Mucosa of descending colon (tissue), 3 donors: ENCODE results near the gene HOXD9. TPM values are rescaled to one million over a fixed set of nuclear protein-coding genes. Genes with fewer than 3 reads are reported as not detected.

Experiments used
- ATAC-seq: fragments of 200-7000 bp; cut with Tn5 transposase; one replicate; pipeline ENCODE4 v1.9.1; 2020; ENCODE audit warnings: mild to moderate bottlenecking, moderate library complexity
- DNase-seq, 3 donors: peaks; one replicate each; pipeline ENCODE4 v3.0.0-alpha.2; 2020
- H3K36me3 ChIP-seq: fragments of 200-600 bp; one replicate; pipeline ENCODE4 v1.8.0; 2021; ENCODE audit warnings: low read depth, mild to moderate bottlenecking
- H3K4me1 ChIP-seq: fragments of 200-600 bp; one replicate; pipeline ENCODE4 v1.8.0; 2021; ENCODE audit warnings: low read depth, mild to moderate bottlenecking
- H3K4me3 ChIP-seq: fragments of 200-600 bp; one replicate; pipeline ENCODE4 v1.8.0; 2021; ENCODE audit warnings: mild to moderate bottlenecking
- H3K9me3 ChIP-seq: fragments of 200-600 bp; one replicate; pipeline ENCODE4 v1.8.0; 2021; ENCODE audit warnings: mild to moderate bottlenecking
- CTCF ChIP-seq: fragments of 200-600 bp; IDR thresholded peaks from one replicate; pipeline ENCODE4 v1.8.0; 2022; ENCODE audit warnings: antibody characterized with exemption, mild to moderate bottlenecking
- intact Hi-C, 2 donors: fragments of 100-400 bp; cut with DNase I in 1 of 2; cut with micrococcal nuclease in 1 of 2; formaldehyde crosslinking; loops; one replicate each; pipeline versions ENCODE4 v1.11.0 to v1.11.1; 2022; cut with DNase I, micrococcal nuclease
- total RNA-seq, 3 donors: library from RNA; stranded (reverse); fragmentation: NEBNext Ultra II Directional in 2 of 3; extraction: Animal tissue kit (Norgen Biotek cat#: 25700) in 2 of 3; gene quantifications; one replicate each; pipeline versions ENCODE4 v1.2.1 to v1.2.4, GENCODE V29; 2021 to 2023
- donor health status: DM: no; HTN: no; CAD: no; lungs with moderate emphysema.
- donor health status: DM: no; HTN: no; CAD: no.
- donor health status: DM: no; HTN: yes; CAD: no.

The HOXD9 gene
- total RNA-seq, 3 donors from 2014 or later: 2.1 to 5.6 (median 2.2) TPM

- Histone ChIP-seq H3K4me3 (no peak overlapping the region), H3K36me3 (no peaks in the 10 kb centered on the region), H3K9me3 (no peaks in the 10 kb centered on the region), H3K4me1 (peaks cover 16% of the 10 kb centered on the region)
- intact Hi-C loops: loop anchor here (10.0 kb wide), 3 partner anchors 139 to 679 kb away; no protein-coding TSS in a partner anchor
- ATAC-seq (peak; percentile 48), DNase-seq (no peak)
- TF ChIP-seq CTCF: no peak
Observed at GRCh38 chr2:176145085-176145969, 22.8 kb downstream of the HOXD9 start.

- Histone ChIP-seq H3K9me3 (no peaks in the 10 kb centered on the region), H3K4me3 (no peak overlapping the region), H3K36me3 (no peaks in the 10 kb centered on the region), H3K4me1 (peaks cover 16% of the 10 kb centered on the region)
- intact Hi-C loops: loop anchor here (10.0 kb wide), 3 partner anchors 139 to 679 kb away; no protein-coding TSS in a partner anchor
- peak; percentile 82 for ATAC-seq
- DNase-seq: no peak
- TF ChIP-seq CTCF: no peak
Observed at GRCh38 chr2:176146101-176146500, 23.6 kb downstream of the HOXD9 start.

DNA sequence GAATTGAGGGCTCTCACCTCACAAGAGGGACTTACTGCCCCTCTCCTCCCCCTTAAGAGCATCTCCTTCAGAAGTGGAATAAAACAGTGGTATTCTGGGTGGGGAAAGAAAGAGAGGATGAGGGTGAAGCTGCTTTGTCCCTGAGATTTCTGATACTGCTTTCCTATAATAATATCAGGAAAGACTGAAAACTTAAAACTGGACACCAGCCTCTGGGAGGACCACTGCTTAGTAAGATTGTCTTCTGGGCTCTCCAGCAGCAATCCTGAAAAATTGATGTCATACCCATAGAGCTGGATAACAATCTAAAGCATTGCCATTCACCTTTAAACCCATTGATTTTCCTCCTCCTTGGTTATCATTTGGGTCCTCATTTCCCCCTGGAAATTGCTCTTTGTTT is 24.1 kb downstream of the HOXD9 start:
- ATAC-seq (no peak), DNase-seq (no peak)
- Histone ChIP-seq H3K9me3 (no peaks in the 10 kb centered on the region), H3K36me3 (no peaks in the 10 kb centered on the region), H3K4me3 (no peak overlapping the region), H3K4me1 (peaks cover 16% of the 10 kb centered on the region)
- no peak for TF ChIP-seq CTCF
- intact Hi-C loops: loop anchor here (10.0 kb wide), 3 partner anchors 138 to 678 kb away; no protein-coding TSS in a partner anchor

- no peak for TF ChIP-seq CTCF
- no peak for ATAC-seq
- intact Hi-C loops: loop anchor here (10.0 kb wide), 3 partner anchors 137 to 677 kb away; no protein-coding TSS in a partner anchor
- peaks cover 16% of the 10 kb centered on the region for H3K4me1 ChIP-seq
- H3K4me3 ChIP-seq: no peak overlapping the region
- DNase-seq: no peak
- no peaks in the 10 kb centered on the region for H3K9me3 ChIP-seq
- H3K36me3 ChIP-seq: no peaks in the 10 kb centered on the region
Observed at GRCh38 chr2:176147210-176147799, 24.8 kb downstream of the HOXD9 start.

DNA sequence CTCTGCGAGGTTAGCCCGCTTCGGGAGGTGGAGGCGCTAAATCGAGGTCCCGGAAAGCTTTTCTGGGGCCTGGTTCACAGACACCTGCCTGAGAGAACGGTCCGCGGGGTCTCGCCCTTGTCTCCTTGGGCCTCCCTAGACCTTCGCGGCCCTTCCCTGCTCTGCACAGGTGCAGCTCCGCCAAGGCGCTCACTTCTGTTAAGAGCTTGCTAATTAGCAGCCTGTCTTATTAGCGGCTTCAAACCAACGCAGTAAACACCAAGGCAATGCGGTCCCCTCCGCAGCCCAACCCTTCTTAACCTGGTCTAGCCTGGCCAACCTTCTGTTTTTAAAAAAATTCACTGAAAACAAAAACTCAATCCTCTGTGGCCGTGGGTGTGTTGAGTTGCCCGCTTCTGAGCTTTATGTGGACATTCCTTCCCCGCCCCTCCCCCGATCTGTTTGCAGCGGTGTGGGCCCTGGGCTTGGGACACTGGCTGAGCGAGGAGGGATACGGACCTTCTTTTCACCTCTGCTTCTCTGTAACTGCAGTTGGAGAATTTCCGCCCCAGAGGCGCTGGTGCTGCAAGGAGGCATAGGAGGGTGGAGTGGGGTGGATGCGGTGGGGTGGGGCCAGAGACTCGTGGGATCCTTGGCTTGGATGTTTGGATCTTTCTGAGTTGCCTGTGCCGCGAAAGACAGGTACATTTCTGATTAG is 25.4 kb downstream of the HOXD9 start:
- TF ChIP-seq CTCF: no peak
- Histone ChIP-seq H3K36me3 (no peaks in the 10 kb centered on the region), H3K9me3 (no peaks in the 10 kb centered on the region), H3K4me3 (no peak overlapping the region), H3K4me1 (peaks cover 16% of the 10 kb centered on the region)
- no peak for DNase-seq
- intact Hi-C loops: loop anchor here (10.0 kb wide), 3 partner anchors 137 to 677 kb away; no protein-coding TSS in a partner anchor
- ATAC-seq: no peak
